A172 (cell line): ENCODE data around the gene SCGB1D1. TPM values are rescaled to one million over a fixed set of nuclear protein-coding genes. Genes with fewer than 3 reads are reported as not detected.
A peak's percentile ranks its signal among the peaks of the same experiment; 100 is the strongest.

Experiments
- DNase-seq: peaks from one replicate; pipeline ENCODE4 v3.0.0-alpha.2; 2015; ENCODE audit warnings: low spot score
- total RNA-seq: library from RNA; depleted of rRNA; stranded (reverse); fragments of >200 nt; shearing (Covaris generic); gene quantifications from 2 replicates; pipeline ENCODE4 v1.2.3, GENCODE V29; 2014; rRNA removed

The SCGB1D1 gene
- total RNA-seq, 1 experiment from 2014 or later: not detected

- no peak for DNase-seq
These were observed 43.7 kb downstream of the SCGB1D1 start for GRCh38 chr11:62233730-62234129.

- no peak for DNase-seq
These were observed 46.2 kb downstream of the SCGB1D1 start for GRCh38 chr11:62236187-62236586.

- no peak for DNase-seq
These were observed 47.5 kb downstream of the SCGB1D1 start for GRCh38 chr11:62237499-62237898.

GRCh38 chr11:62238151-62238550 is 48.1 kb downstream of the SCGB1D1 start:
- DNase-seq: no peak

- DNase-seq: no peak
These were observed 51.1 kb downstream of the SCGB1D1 start for GRCh38 chr11:62241095-62241494.

GRCh38 chr11:62242021-62242420 is 52.0 kb downstream of the SCGB1D1 start, which contains the start of gene SCGB1D2:
Gene SCGB1D2 (plus strand): TSS chr11:62242239. CDS start chr11:62242308, 69 bp downstream.
- DNase-seq: peak; percentile 22

Other genes with a start within 250 kb of the SCGB1D1 start
- gene BEST1, start 239.9 kb upstream of the SCGB1D1 start, total RNA-seq: 0.79 and 1.00 TPM in 2 replicates
- 511 and 651 TPM in 2 replicates for gene FTH1, start 222.6 kb upstream of the SCGB1D1 start, total RNA-seq
- gene INCENP, start 66.2 kb upstream of the SCGB1D1 start, total RNA-seq: 52.5 and 66.1 TPM in 2 replicates
- not detected in 2 replicates for gene SCGB2A1, start 18.5 kb downstream of the SCGB1D1 start, total RNA-seq
- not detected in 2 replicates for gene SCGB1D2, start 52.0 kb downstream of the SCGB1D1 start, total RNA-seq
- gene SCGB2A2, start 79.9 kb downstream of the SCGB1D1 start, total RNA-seq: not detected in 2 replicates
- not detected in 2 replicates for gene SCGB1D4, start 108.9 kb downstream of the SCGB1D1 start, total RNA-seq
- 19.9 and 26.5 TPM in 2 replicates for gene ASRGL1, start 147.2 kb downstream of the SCGB1D1 start, total RNA-seq
- not detected in 2 replicates for gene SCGB1A1, start 228.8 kb downstream of the SCGB1D1 start, total RNA-seq